ENCODE data around the gene SEC61G. TPM values are rescaled to one million over a fixed set of nuclear protein-coding genes. Genes with fewer than 3 reads are reported as not detected.

SEC61G gene
- total RNA-seq, 2 experiments from 2014 or later = 159 to 170 TPM

GRCh38 chr7:54743580-54743979, 15.4 kb downstream of the SEC61G start:
- ChIA-PET CTCF (no interaction called here), POLR2A (no interaction called here)
- Mint-ChIP-seq H3K4me3 (no peak overlapping the region), H3K4me1 (peaks cover 1% of the 10 kb centered on the region), H3K9me3 (no peaks in the 10 kb centered on the region), H3K36me3 (ENCODE audit: low read depth) (peaks cover 37% of the 10 kb centered on the region), H3K27ac (no peak overlapping the region), H3K27me3 (no peaks in the 10 kb centered on the region)
- DNase-seq = no peak

DNA sequence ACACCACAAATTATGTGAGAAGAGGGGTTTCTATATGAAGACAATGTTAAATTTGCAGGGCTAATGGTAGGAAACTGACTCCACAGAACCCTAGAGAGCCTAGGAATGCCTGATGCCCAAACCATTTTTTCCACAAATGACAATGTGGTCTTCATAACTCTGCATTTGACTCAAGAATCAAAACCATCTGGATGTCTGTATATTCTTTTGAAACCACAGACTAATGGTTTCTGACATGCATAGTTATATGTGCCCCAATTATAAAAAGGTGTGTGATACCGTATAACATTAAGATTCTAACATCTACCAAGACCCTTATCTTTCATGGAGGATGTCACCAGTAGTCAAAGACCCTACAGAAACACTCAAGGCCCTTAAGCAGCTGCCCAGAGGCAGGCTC, 20.3 kb downstream of the SEC61G start:
- ChIA-PET POLR2A (interaction anchor here (0.7 kb wide), 1 partner anchor 20 kb away, joined by 3 read pairs; the partner anchor contains the start of gene SEC61G), CTCF (interaction anchor here (0.6 kb wide), 1 partner anchor 570 kb away, joined by 3 read pairs; no protein-coding TSS in a partner anchor)
- Mint-ChIP-seq H3K4me1 (no peaks in the 10 kb centered on the region), H3K27ac (no peak overlapping the region), H3K36me3 (ENCODE audit: low read depth) (no peaks in the 10 kb centered on the region), H3K4me3 (no peak overlapping the region), H3K9me3 (no peaks in the 10 kb centered on the region), H3K27me3 (no peaks in the 10 kb centered on the region)
- no peak for DNase-seq

GRCh38 chr7:54729107-54729506, 29.9 kb downstream of the SEC61G start:
- ChIA-PET CTCF (no interaction called here), POLR2A (interaction anchor here (1.0 kb wide), 1 partner anchor 30 kb away, joined by 3 read pairs; the partner anchor contains the start of gene SEC61G)
- H3K9me3 Mint-ChIP-seq = no peaks in the 10 kb centered on the region
- no peaks in the 10 kb centered on the region for H3K27me3 Mint-ChIP-seq
- no peak overlapping the region for H3K27ac Mint-ChIP-seq
- H3K36me3 Mint-ChIP-seq (ENCODE audit: low read depth) = no peaks in the 10 kb centered on the region
- no peaks in the 10 kb centered on the region for H3K4me1 Mint-ChIP-seq
- no peak for DNase-seq
- no peak overlapping the region for H3K4me3 Mint-ChIP-seq

GRCh38 chr7:54728411-54728810, 30.6 kb downstream of the SEC61G start:
- ChIA-PET CTCF (no interaction called here), POLR2A (no interaction called here)
- Mint-ChIP-seq H3K27ac (no peak overlapping the region), H3K36me3 (ENCODE audit: low read depth) (no peaks in the 10 kb centered on the region), H3K27me3 (no peaks in the 10 kb centered on the region), H3K4me3 (no peak overlapping the region), H3K4me1 (no peaks in the 10 kb centered on the region), H3K9me3 (no peaks in the 10 kb centered on the region)
- no peak for DNase-seq

- H3K36me3 Mint-ChIP-seq (ENCODE audit: low read depth) = no peaks in the 10 kb centered on the region
- H3K4me3 Mint-ChIP-seq = no peak overlapping the region
- CTCF ChIA-PET = no interaction called here
- no peak overlapping the region for H3K27ac Mint-ChIP-seq
- no peaks in the 10 kb centered on the region for H3K27me3 Mint-ChIP-seq
- H3K9me3 Mint-ChIP-seq = no peaks in the 10 kb centered on the region
- DNase-seq = no peak
- H3K4me1 Mint-ChIP-seq = no peaks in the 10 kb centered on the region
- POLR2A ChIA-PET = no interaction called here
These were observed 33.8 kb downstream of the SEC61G start for GRCh38 chr7:54725255-54725654.

GRCh38 chr7:54722502-54722901, 36.5 kb downstream of the SEC61G start:
- Mint-ChIP-seq H3K27ac (no peak overlapping the region), H3K36me3 (ENCODE audit: low read depth) (no peaks in the 10 kb centered on the region), H3K9me3 (peaks cover 4% of the 10 kb centered on the region), H3K4me1 (no peaks in the 10 kb centered on the region), H3K4me3 (no peak overlapping the region), H3K27me3 (no peaks in the 10 kb centered on the region)
- CTCF ChIA-PET = no interaction called here
- POLR2A ChIA-PET = no interaction called here
- DNase-seq = no peak

- no peaks in the 10 kb centered on the region for H3K4me1 Mint-ChIP-seq
- POLR2A ChIA-PET = no interaction called here
- no peak overlapping the region for H3K27ac Mint-ChIP-seq
- peaks cover 4% of the 10 kb centered on the region for H3K9me3 Mint-ChIP-seq
- CTCF ChIA-PET = no interaction called here
- H3K36me3 Mint-ChIP-seq (ENCODE audit: low read depth) = no peaks in the 10 kb centered on the region
- no peak overlapping the region for H3K4me3 Mint-ChIP-seq
- DNase-seq = no peak
- H3K27me3 Mint-ChIP-seq = no peaks in the 10 kb centered on the region
These were observed 37.0 kb downstream of the SEC61G start for GRCh38 chr7:54722026-54722425.

GRCh38 chr7:54719974-54720373, 39.0 kb downstream of the SEC61G start:
- H3K27me3 Mint-ChIP-seq = no peaks in the 10 kb centered on the region
- H3K4me1 Mint-ChIP-seq = no peaks in the 10 kb centered on the region
- no peak for DNase-seq
- peaks cover 4% of the 10 kb centered on the region for H3K9me3 Mint-ChIP-seq
- ChIA-PET POLR2A (no interaction called here), CTCF (no interaction called here)
- H3K27ac Mint-ChIP-seq = no peak overlapping the region
- H3K4me3 Mint-ChIP-seq = no peak overlapping the region
- no peaks in the 10 kb centered on the region for H3K36me3 Mint-ChIP-seq (ENCODE audit: low read depth)

- Mint-ChIP-seq H3K27ac (no peak overlapping the region), H3K4me3 (no peak overlapping the region), H3K4me1 (no peaks in the 10 kb centered on the region), H3K36me3 (ENCODE audit: low read depth) (no peaks in the 10 kb centered on the region), H3K27me3 (no peaks in the 10 kb centered on the region), H3K9me3 (peaks cover 4% of the 10 kb centered on the region)
- no peak for DNase-seq
- ChIA-PET POLR2A (no interaction called here), CTCF (no interaction called here)
These were observed 39.6 kb downstream of the SEC61G start for GRCh38 chr7:54719425-54719824.

DNA sequence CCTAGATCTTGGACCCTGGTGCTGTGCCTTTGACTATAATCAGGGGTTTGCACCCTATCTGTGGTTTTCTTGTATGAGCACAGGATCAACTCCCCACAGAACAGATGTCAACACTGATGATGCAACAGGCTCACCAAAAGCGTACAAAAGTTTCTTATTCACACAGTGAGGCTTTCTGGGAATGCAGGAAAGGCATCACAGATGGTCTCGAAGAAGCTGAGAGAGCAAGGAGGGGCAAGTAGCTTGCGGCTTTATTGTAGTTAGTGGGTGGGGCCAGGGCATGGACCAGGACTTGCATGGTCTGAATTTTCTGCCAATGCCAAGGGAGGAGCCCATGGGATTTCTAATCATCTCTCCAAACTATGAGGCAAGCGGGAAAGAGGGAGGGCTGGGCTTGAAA, 46.2 kb downstream of the SEC61G start:
- Mint-ChIP-seq H3K27me3 (no peaks in the 10 kb centered on the region), H3K4me3 (no peak overlapping the region), H3K4me1 (no peaks in the 10 kb centered on the region), H3K9me3 (peaks cover 12% of the 10 kb centered on the region), H3K36me3 (ENCODE audit: low read depth) (no peaks in the 10 kb centered on the region), H3K27ac (no peak overlapping the region)
- POLR2A ChIA-PET = no interaction called here
- CTCF ChIA-PET = no interaction called here
- DNase-seq = no peak

DNA sequence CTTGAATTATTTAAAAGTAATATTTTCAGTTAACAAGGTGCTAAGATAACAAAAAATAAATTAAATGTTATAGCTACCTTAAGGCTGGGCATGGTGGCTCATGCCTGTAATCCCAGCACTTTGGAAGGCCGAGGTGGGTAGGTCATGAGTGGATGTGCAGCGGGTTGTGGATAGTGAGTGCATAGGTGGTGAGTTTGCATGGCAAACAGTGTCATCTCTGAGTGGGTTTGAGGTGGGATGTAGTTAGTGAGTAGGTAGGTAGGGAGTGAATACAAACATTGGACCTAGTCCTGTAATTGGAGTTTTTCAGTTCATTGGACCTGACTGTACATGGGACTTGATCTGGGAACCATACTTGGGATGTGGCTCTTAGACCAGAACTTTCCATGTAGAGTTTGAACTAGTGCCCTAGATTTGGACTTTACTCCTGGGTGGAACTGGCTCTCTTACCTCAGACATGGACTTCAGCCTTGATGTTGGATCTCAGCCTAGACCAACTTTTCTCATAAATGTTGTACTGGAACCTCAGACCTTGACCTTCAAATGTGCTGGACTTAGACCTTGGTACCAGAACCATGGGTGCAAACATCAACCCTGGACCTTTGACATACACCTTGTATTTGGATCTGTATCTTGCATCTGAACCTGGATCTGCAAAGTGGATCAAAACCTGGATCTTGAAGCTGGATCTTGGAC, 47.0 kb downstream of the SEC61G start:
- Mint-ChIP-seq H3K4me3 (no peak overlapping the region), H3K27me3 (no peaks in the 10 kb centered on the region), H3K4me1 (no peaks in the 10 kb centered on the region), H3K36me3 (ENCODE audit: low read depth) (no peaks in the 10 kb centered on the region), H3K27ac (no peak overlapping the region), H3K9me3 (peaks cover 12% of the 10 kb centered on the region)
- ChIA-PET POLR2A (no interaction called here), CTCF (no interaction called here)
- DNase-seq = no peak

GRCh38 chr7:54709283-54709682, 49.7 kb downstream of the SEC61G start:
- H3K36me3 Mint-ChIP-seq (ENCODE audit: low read depth) = no peaks in the 10 kb centered on the region
- H3K27ac Mint-ChIP-seq = no peak overlapping the region
- H3K27me3 Mint-ChIP-seq = no peaks in the 10 kb centered on the region
- CTCF ChIA-PET = no interaction called here
- H3K9me3 Mint-ChIP-seq = peaks cover 12% of the 10 kb centered on the region
- H3K4me1 Mint-ChIP-seq = no peaks in the 10 kb centered on the region
- H3K4me3 Mint-ChIP-seq = no peak overlapping the region
- DNase-seq = no peak
- POLR2A ChIA-PET = no interaction called here

DNA sequence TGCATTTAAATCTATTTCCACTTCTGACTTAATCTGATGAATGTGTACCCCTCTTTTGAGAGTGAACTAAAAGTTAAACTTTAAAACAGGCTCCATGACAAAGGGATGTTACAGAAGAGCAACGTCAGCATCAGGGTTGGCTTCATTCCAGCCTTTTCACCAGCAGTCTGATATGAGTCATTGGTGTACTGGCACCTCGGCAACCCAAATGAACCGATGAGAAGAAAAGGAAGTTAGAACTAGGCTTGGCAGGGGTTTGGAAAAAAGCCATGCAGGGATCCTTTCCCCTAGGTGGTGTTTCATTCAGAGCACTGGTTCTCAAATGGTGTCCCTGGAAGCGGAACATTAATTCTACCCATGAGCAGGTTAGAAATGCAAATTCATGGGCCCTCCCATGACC, 53.6 kb downstream of the SEC61G start:
- H3K27me3 Mint-ChIP-seq = no peaks in the 10 kb centered on the region
- H3K27ac Mint-ChIP-seq = no peak overlapping the region
- no peaks in the 10 kb centered on the region for H3K36me3 Mint-ChIP-seq (ENCODE audit: low read depth)
- CTCF ChIA-PET = no interaction called here
- no peak overlapping the region for H3K4me3 Mint-ChIP-seq
- DNase-seq = no peak
- POLR2A ChIA-PET = no interaction called here
- no peaks in the 10 kb centered on the region for H3K4me1 Mint-ChIP-seq
- H3K9me3 Mint-ChIP-seq = peaks cover 9% of the 10 kb centered on the region

DNA sequence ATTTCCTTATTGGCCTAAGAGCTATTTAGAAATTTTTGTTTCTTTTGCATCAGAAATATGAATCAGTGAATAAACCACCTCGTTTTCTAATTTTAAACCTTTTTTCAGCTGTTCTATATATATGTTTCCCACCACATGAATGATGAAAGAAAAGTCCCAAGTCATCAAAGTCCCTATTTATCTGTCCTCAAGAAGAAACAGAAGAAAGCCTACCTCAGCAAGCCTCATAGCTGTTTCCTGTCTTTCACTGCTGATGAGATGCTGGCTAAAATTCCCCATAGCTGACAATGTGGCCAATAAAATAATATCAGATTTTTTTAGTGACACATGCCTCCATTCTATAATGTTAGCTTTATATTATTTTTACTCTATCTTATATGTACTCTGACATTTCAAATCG, 54.2 kb downstream of the SEC61G start:
- H3K27me3 Mint-ChIP-seq = no peaks in the 10 kb centered on the region
- POLR2A ChIA-PET = no interaction called here

More for the DNA sequence above, 54.2 kb downstream of the SEC61G start:
- Mint-ChIP-seq H3K4me1 (no peaks in the 10 kb centered on the region), H3K36me3 (ENCODE audit: low read depth) (no peaks in the 10 kb centered on the region), H3K9me3 (peaks cover 9% of the 10 kb centered on the region), H3K27ac (no peak overlapping the region), H3K4me3 (no peak overlapping the region)
- CTCF ChIA-PET = no interaction called here
- DNase-seq = no peak

Measured in activated CD4-positive, alpha-beta memory T cell treated with anti-CD3 and anti-CD28 coated beads, Interleukin-2, amount 10 ng/mL, durations not matched to agents 7 days and 5 days (primary cell).